Transverse colon (tissue), 4 donors: ENCODE data around the gene ATOH8. TPM values are rescaled to one million over a fixed set of nuclear protein-coding genes. Genes with fewer than 3 reads are reported as not detected.

Source experiments
- DNase-seq: peaks from one replicate; pipeline ENCODE4 v3.0.0-alpha.2; 2019
- H3K27ac ChIP-seq, 4 donors: fragments of 200-600 bp; sonication (generic); 2 replicates each; pipeline ENCODE4 v1.5.1; 2016 to 2018; ENCODE audit warnings: inconsistent platforms in 4 of 4
- H3K27me3 ChIP-seq: fragments of 200-600 bp; sonication (generic); 2 replicates; pipeline ENCODE4 v1.5.1; 2017; ENCODE audit warnings: inconsistent platforms
- H3K36me3 ChIP-seq, 4 donors: fragments of 200-600 bp; sonication (generic); 2 replicates each; pipeline ENCODE4 v1.5.1; 2017 to 2019; ENCODE audit warnings: inconsistent platforms in 4 of 4
- H3K4me1 ChIP-seq, 4 donors: fragments of 200-600 bp; sonication (generic); 2 replicates each; pipeline ENCODE4 v1.5.1; 2017 to 2020; ENCODE audit warnings: inconsistent platforms in 4 of 4
- H3K4me3 ChIP-seq, 4 donors: fragments of 200-600 bp; sonication (generic); 1 replicate in 1 of 4; 2 replicates in 3 of 4; pipeline versions ENCODE4 v1.5.1 to v1.6.1; 2017 to 2019; ENCODE audit warnings: inconsistent platforms in 4 of 4
- H3K9me3 ChIP-seq, 2 donors: fragments of 200-600 bp; sonication (generic); 2 replicates each; pipeline ENCODE4 v1.5.1; 2017 to 2019; ENCODE audit warnings: inconsistent platforms in 2 of 2
- CTCF ChIP-seq, 5 experiments: fragments of 200-600 bp in 3 of 5; fragments of 450-650 bp in 2 of 5; sonication (generic) in 3 of 5; IDR thresholded peaks; 1 replicate in 2 of 5; 2 replicates in 3 of 5; pipeline ENCODE4 v1.5.1; 2016 to 2017; ENCODE audit warnings: antibody characterized with exemption in 5 of 5, inconsistent platforms in 3 of 5, mild to moderate bottlenecking in 2 of 5, moderate library complexity in 1 of 5
- EP300 ChIP-seq: sonication (generic); formaldehyde crosslinking; IDR thresholded peaks from one replicate; pipeline ENCODE4 v1.6.1; 2017; ENCODE audit warnings: antibody characterized with exemption, low read depth
- POLR2A ChIP-seq: fragments of 450-650 bp; IDR thresholded peaks from one replicate; pipeline ENCODE4 v1.6.1; 2016; ENCODE audit warnings: antibody characterized with exemption, mild to moderate bottlenecking, moderate library complexity
- POLR2AphosphoS5 ChIP-seq, 3 donors: sonication (generic); formaldehyde crosslinking; IDR thresholded peaks; one replicate each; pipeline ENCODE4 v1.6.1; 2016; ENCODE audit warnings: antibody characterized with exemption in 3 of 3
- WGBS, 2 donors: methylation state at CpG; one replicate each; pipeline ENCODE4 v1.1.5; 2018; ENCODE audit warnings: low coverage in 1 of 2; 5-methylcytosine and 5-hydroxymethylcytosine counted together
- in situ Hi-C, 4 donors: fragments of 200-750 bp; cut with MboI; loops; one replicate each; pipeline versions ENCODE4 v1.15.0 to v1.15.1; 2017; ENCODE audit warnings: low sequenced_read_pairs in 3 of 4, low pct_ligation_motif_present in 1 of 4, low pct_unique_long_range_greater_than_20kb in 1 of 4
- intact Hi-C: fragments of 100-400 bp; cut with DNase I; formaldehyde crosslinking; loops from one replicate; pipeline ENCODE4 v1.15.1; 2023; ENCODE audit warnings: low total_unique reads
- total RNA-seq, 4 donors: library from RNA; depleted of rRNA; stranded (reverse); fragments of >200 nt; gene quantifications; one replicate each; pipeline ENCODE4 v1.1.0, GENCODE V29; 2016

The ATOH8 gene
- total RNA-seq, 4 donors from 2014 or later: 7.4 to 32.6 (median 14.4) TPM

- intact Hi-C loops: no loop called here
- 62 to 76% methylated on average over 2 to 9 of the region's 9 CpGs for WGBS, 2 donors
- in situ Hi-C loops: loop anchor here in 2 of 4 donors (25.0 kb wide), 1 partner anchor 165 kb away; no protein-coding TSS in a partner anchor
These were observed 48.7 kb downstream of the ATOH8 start for GRCh38 chr2:85802354-85803103.

DNA sequence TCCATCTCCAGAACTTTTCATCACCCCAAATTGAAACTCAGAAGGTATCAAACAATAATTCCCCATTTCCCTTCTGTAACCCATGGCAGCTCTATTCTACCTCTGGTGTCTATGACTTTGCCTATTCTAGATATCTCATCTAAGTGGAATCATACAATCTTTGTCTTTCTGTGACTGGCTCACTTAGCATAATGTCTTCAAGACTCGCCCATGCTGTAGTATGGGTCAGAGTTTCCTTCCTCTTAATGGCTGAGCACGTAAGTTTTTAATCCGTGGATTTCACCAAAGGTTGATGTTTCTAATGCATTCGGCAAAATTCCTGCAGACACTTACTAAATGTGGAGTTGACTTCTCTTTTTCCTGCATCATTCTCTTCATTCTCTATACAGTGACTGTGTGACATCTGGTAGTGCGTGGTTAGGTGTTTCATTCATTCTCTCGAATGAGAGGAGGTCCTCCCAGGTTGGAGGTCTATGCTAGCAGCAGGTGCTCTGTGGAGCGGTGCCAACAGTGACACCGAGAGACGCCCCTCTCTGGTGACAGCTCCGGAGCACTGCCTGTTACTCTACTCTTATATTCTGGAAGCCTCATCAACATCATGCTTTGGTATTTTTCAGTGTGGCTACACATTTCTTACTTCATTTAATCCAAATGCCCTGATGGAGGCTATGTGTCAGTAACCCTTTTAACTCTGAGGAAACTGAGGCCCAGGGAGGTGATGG lies 50.1 kb downstream of the ATOH8 start:
- H3K27me3 ChIP-seq: no peaks in the 10 kb centered on the region
- no peak for TF ChIP-seq POLR2AphosphoS5 (IDR thresholded peaks at IDR 0.05)
- no peak for TF ChIP-seq POLR2A
- in situ Hi-C loops: loop anchor here in 2 of 4 donors (25.0 kb wide), 1 partner anchor 167 kb away; no protein-coding TSS in a partner anchor
- 81 to 85% methylated on average over 6 to 10 of the region's 10 CpGs for WGBS, 2 donors
- peaks cover 0 to 9% (median 0%) of the 10 kb centered on the region in 4 donors for H3K4me1 ChIP-seq
- no peak overlapping the region for H3K4me3 ChIP-seq
- no peaks in the 10 kb centered on the region for H3K36me3 ChIP-seq
- no peak for DNase-seq
- no peaks in the 10 kb centered on the region for H3K9me3 ChIP-seq
- intact Hi-C loops: no loop called here
- H3K27ac ChIP-seq: no peak overlapping the region

More at GRCh38 chr2:85802354-85803103, 48.7 kb downstream of the ATOH8 start:
- TF ChIP-seq POLR2A (no peak), POLR2AphosphoS5 (IDR thresholded peaks at IDR 0.05) (no peak), CTCF (IDR thresholded peaks at IDR 0.05) (no peak), EP300 (no peak)
- H3K27ac ChIP-seq: no peak overlapping the region
- peak; percentile 3 for DNase-seq
- H3K4me3 ChIP-seq: no peak overlapping the region
- no peaks in the 10 kb centered on the region for H3K36me3 ChIP-seq
- no peaks in the 10 kb centered on the region for H3K27me3 ChIP-seq
- H3K4me1 ChIP-seq: peaks cover 0 to 9% (median 0%) of the 10 kb centered on the region in 4 donors
- no peaks in the 10 kb centered on the region for H3K9me3 ChIP-seq

DNA sequence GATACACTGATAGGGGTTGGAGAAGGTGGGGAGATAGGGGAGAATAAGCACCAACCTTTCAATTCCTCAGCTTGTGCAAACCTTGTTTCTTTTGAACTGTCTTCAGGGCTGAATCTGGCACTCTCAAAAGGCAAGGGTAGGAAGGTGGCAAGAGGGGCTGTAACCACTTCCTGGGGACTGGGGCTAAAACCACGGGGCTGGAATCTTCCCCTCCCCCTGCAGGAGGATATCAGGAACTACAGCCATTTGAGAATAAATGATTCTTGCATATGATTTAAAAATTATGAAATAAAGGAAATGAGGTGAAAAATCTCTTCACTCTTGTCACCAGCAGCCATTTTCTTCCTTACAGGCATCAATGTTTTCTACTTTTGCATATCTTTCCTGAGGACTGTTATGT lies 50.8 kb downstream of the ATOH8 start:
- Histone ChIP-seq H3K9me3 (no peaks in the 10 kb centered on the region), H3K36me3 (no peaks in the 10 kb centered on the region), H3K27me3 (no peaks in the 10 kb centered on the region), H3K27ac (no peak overlapping the region), H3K4me1 (peaks cover 0 to 9% (median 0%) of the 10 kb centered on the region in 4 donors), H3K4me3 (no peak overlapping the region)
- in situ Hi-C loops: loop anchor here in 2 of 4 donors (25.0 kb wide), 1 partner anchor 167 kb away; no protein-coding TSS in a partner anchor
- peak; percentile 5 for DNase-seq
- TF ChIP-seq CTCF (IDR thresholded peaks at IDR 0.05): peak; percentile 41 to 57 (median 55)
- no peak for TF ChIP-seq POLR2A
- intact Hi-C loops: no loop called here
- WGBS, 2 donors: 0% methylated on average over 1 of the region's 1 CpG

DNA sequence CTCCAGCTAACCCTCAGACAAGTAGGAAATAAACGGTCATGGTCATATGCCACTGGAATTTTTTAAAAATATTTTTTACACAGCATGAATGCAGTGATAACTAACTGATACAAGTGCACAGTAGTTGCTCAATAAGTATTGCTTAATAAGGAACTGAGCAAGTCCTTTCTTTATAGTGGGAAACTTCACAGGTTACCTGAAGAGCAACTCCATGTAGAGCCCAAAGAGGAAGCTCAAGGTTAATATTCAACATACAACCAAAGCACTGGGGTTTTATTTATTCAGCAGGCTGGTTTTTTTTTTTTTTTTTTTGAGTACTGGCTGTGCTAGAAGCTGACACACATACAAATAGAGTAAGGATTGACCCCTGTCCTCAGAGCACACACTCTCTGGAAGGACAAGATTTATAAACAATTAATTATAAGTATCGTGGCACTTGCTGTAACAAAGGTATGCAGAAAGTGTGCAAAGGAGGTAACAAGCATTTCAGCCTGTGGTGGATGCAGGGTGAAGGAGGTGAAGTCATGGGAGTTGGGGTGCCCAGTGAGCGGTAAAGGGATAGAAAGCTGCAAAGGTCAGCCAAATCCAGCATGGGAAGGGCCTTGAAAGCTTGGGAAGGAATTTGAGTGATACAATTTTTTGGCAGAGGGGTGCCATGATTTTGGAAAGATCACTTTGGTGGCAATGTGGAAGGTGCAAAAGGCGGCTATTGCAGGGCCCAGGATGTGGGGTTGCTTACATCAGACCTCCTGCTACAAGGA lies 52.7 kb downstream of the ATOH8 start:
- Histone ChIP-seq H3K36me3 (no peaks in the 10 kb centered on the region), H3K4me1 (peaks cover 0 to 21% (median 10%) of the 10 kb centered on the region in 4 donors), H3K4me3 (no peak overlapping the region), H3K9me3 (no peaks in the 10 kb centered on the region), H3K27ac (no peak overlapping the region), H3K27me3 (no peaks in the 10 kb centered on the region)
- WGBS, 2 donors: 68 to 75% methylated on average over 4 of the region's 4 CpGs
- DNase-seq: no peak
- TF ChIP-seq POLR2A (no peak), CTCF (IDR thresholded peaks at IDR 0.05) (no peak), POLR2AphosphoS5 (IDR thresholded peaks at IDR 0.05) (no peak), EP300 (no peak)
- intact Hi-C loops: loop anchor here (2.0 kb wide), 1 partner anchor 124 kb away; no protein-coding TSS in a partner anchor
- in situ Hi-C loops: loop anchor here in 3 of 4 donors (5.0 to 25.0 kb wide), 2 partner anchors 69 to 169 kb away; no protein-coding TSS in a partner anchor
